ENCODE results near the gene ABTB1. TPM values are rescaled to one million over a fixed set of nuclear protein-coding genes. Genes with fewer than 3 reads are reported as not detected.

The ABTB1 gene
- total RNA-seq, 2 donors from 2014 or later: 16.9 to 18.3 TPM

- Mint-ChIP-seq H3K4me3 (no peak overlapping the region), H3K27me3 (no peaks in the 10 kb centered on the region), H3K4me1 (ENCODE audit: low read depth in 2 of 2) (no peaks in the 10 kb centered on the region), H3K9me3 (no peaks in the 10 kb centered on the region), H3K27ac (no peak overlapping the region), H3K36me3 (no peaks in the 10 kb centered on the region)
- DNase-seq (ENCODE audit: low spot score) (no peak), ATAC-seq (no peak)
Observed at GRCh38 chr3:127712881-127713771, 40.4 kb downstream of the ABTB1 start.

DNA sequence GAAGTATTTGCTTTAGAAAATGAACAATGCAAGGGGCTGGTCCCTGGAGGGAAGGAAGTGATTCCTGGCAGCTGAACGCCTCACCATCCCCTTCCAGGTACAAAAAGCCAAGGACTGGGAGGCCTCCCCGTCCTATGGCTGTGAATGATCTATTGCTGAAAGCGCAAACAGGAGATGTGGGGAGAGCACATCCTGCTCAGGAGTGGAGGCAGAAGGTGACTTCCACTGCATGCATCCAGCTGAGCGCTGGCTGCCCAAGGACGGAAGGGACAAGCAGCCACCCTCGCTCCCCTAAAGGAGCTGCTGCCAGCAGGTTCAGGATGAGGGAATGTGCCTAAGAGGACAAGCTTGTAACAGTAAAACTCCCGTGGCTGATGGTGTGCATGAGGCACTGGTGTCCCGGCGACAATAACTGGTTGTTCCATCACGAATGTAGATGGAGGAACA lies 41.4 kb downstream of the ABTB1 start:
- no peaks in the 10 kb centered on the region for H3K4me1 Mint-ChIP-seq (ENCODE audit: low read depth in 2 of 2)
- no peaks in the 10 kb centered on the region for H3K9me3 Mint-ChIP-seq
- no peak overlapping the region for H3K4me3 Mint-ChIP-seq
- no peak for ATAC-seq
- H3K36me3 Mint-ChIP-seq: no peaks in the 10 kb centered on the region
- H3K27ac Mint-ChIP-seq: no peak overlapping the region
- no peak for DNase-seq (ENCODE audit: low spot score)
- H3K27me3 Mint-ChIP-seq: no peaks in the 10 kb centered on the region

- Mint-ChIP-seq H3K27me3 (no peaks in the 10 kb centered on the region), H3K36me3 (no peaks in the 10 kb centered on the region), H3K4me3 (no peak overlapping the region), H3K27ac (no peak overlapping the region), H3K9me3 (no peaks in the 10 kb centered on the region), H3K4me1 (ENCODE audit: low read depth in 2 of 2) (no peaks in the 10 kb centered on the region)
- ATAC-seq (no peak), DNase-seq (ENCODE audit: low spot score) (no peak)
Observed at GRCh38 chr3:127714866-127715265, 42.1 kb downstream of the ABTB1 start.

DNA sequence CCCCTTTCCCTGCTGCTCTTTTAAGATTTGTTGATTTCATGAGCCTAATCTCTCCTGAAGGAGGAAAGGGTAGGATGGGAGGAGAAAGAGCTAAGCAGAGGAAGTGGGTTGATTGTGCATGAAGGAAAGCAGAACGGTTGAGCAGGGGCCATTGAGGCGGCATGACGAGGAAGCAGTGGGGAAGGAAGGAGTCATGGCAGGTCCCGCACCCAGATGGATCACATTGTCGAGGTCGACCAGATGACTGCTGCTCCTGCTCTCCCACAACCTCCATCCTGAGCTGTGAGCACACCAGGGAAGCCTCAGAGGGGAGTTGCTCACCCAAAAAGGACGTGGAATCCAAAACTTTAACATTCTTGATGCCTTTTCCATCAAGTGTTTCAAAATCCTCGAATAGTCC lies 42.8 kb downstream of the ABTB1 start:
- Mint-ChIP-seq H3K27me3 (no peaks in the 10 kb centered on the region), H3K4me1 (ENCODE audit: low read depth in 2 of 2) (no peaks in the 10 kb centered on the region), H3K36me3 (no peaks in the 10 kb centered on the region), H3K9me3 (no peaks in the 10 kb centered on the region), H3K27ac (no peak overlapping the region), H3K4me3 (no peak overlapping the region)
- DNase-seq (ENCODE audit: low spot score): no peak
- ATAC-seq: no peak

GRCh38 chr3:127716384-127716783 lies 43.6 kb downstream of the ABTB1 start:
- no peaks in the 10 kb centered on the region for H3K9me3 Mint-ChIP-seq
- H3K4me1 Mint-ChIP-seq (ENCODE audit: low read depth in 2 of 2): no peaks in the 10 kb centered on the region
- H3K27ac Mint-ChIP-seq: no peak overlapping the region

DNA sequence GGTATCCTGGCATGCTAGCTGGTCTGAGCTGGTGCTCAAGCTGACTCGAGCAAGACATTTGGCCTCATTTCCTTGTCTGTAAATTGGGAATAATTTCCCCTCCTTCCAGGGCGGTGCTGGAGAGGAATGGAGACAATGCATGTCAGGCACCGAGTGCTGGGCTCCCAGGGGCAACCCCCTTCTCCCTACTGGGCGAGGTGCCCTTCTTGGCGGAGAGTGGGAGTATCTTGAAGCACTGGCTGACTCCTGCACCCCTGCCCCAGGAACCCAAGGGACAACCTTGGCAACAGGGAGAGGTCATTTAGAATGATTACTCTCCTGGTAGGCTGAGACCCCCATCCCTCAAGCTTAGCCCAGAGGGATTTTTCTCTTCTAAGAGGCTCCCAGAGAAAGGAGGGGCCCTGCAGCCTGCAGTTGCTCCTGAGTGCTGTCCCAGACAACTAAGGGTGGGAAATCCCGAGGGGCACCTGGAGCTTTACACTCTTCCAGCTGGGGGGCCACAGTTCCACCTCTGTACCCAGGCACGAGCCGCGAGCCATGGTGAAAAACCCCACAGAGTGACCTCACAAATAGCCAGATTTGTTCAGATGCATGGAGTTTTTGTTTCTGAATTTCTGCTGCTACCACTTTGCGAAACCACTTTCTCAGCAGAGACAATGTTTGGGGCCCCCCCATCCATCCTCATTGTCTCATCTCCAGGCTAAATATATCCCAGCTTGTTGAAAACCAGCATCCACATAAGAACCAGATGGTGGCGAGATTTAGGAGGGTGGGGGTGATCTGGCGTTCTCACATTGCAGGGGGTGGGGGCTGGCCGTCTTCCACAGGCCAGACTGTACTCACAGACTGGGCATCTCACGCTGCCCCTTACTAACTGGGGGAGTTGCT lies 44.8 kb downstream of the ABTB1 start:
- Mint-ChIP-seq H3K9me3 (no peaks in the 10 kb centered on the region), H3K4me1 (ENCODE audit: low read depth in 2 of 2) (no peaks in the 10 kb centered on the region), H3K27me3 (no peaks in the 10 kb centered on the region), H3K27ac (no peak overlapping the region), H3K36me3 (no peaks in the 10 kb centered on the region), H3K4me3 (no peak overlapping the region)
- ATAC-seq (no peak), DNase-seq (ENCODE audit: low spot score) (no peak)

More at GRCh38 chr3:127716384-127716783, 43.6 kb downstream of the ABTB1 start:
- Mint-ChIP-seq H3K36me3 (no peaks in the 10 kb centered on the region), H3K4me3 (no peak overlapping the region), H3K27me3 (no peaks in the 10 kb centered on the region)
- ATAC-seq (no peak), DNase-seq (ENCODE audit: low spot score) (no peak)

DNA sequence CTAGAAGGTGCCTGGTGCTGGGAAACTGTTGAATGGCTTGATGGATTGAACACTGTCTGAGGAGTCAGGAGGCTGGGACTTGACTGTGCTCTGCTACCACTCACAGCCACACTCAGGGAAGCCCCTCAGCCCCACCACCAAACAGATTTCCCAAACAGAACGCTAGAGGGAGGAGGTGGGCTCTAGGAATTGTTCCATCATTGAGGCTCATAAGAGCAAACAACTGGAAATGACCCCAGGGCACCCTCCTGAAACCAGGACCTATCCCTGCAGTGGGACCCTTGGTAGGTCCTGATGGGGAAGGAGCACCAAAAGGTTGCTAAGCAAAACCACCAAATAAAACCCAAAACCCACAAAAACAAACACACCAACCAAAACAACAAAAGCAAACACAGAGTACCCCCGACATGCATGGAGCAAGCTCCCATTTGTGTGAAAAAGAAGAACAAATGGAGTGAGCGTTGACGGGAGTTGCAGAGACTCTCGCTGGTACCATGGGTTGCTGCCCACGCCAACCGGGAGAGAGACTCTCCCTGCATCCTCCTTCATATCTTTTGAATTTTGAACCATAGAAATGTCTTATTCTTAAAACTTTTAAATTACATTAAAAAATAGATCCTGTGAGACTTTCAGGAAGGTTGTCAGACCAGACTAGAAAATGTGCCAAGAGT lies 45.6 kb downstream of the ABTB1 start:
- H3K4me3 Mint-ChIP-seq: no peak overlapping the region
- H3K4me1 Mint-ChIP-seq (ENCODE audit: low read depth in 2 of 2): no peaks in the 10 kb centered on the region
- no peaks in the 10 kb centered on the region for H3K36me3 Mint-ChIP-seq
- ATAC-seq (no peak), DNase-seq (ENCODE audit: low spot score) (no peak)
- H3K27me3 Mint-ChIP-seq: no peaks in the 10 kb centered on the region
- H3K9me3 Mint-ChIP-seq: no peaks in the 10 kb centered on the region
- H3K27ac Mint-ChIP-seq: no peak overlapping the region

- H3K27ac Mint-ChIP-seq: no peak overlapping the region
- no peaks in the 10 kb centered on the region for H3K9me3 Mint-ChIP-seq
- no peak overlapping the region for H3K4me3 Mint-ChIP-seq
- DNase-seq (ENCODE audit: low spot score): no peak
- H3K4me1 Mint-ChIP-seq (ENCODE audit: low read depth in 2 of 2): no peaks in the 10 kb centered on the region
- no peaks in the 10 kb centered on the region for H3K27me3 Mint-ChIP-seq
- no peak for ATAC-seq
- H3K36me3 Mint-ChIP-seq: no peaks in the 10 kb centered on the region
Observed at GRCh38 chr3:127718916-127719290, 46.2 kb downstream of the ABTB1 start.

DNA sequence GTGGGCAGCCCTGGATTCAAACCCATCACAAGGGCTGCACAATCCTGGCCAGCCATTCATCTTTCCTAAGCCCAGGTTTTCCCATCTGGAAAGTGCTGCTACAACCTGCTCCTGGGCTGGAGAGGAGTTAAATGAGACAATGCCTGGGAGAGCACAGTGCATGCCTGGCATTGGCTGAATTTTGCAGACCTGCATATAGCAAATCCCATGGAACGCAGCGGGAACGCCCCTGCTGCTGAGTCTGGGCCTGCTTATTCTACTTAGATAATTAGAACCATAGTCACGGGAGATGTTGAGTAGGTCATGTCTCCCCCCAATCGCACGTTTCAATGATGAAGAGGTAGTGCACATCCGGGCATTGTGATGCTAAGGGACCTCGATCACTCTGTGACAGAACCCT lies 46.6 kb downstream of the ABTB1 start:
- H3K27ac Mint-ChIP-seq: no peak overlapping the region
- DNase-seq (ENCODE audit: low spot score): no peak
- H3K9me3 Mint-ChIP-seq: no peaks in the 10 kb centered on the region
- H3K4me1 Mint-ChIP-seq (ENCODE audit: low read depth in 2 of 2): no peaks in the 10 kb centered on the region
- ATAC-seq: no peak
- H3K4me3 Mint-ChIP-seq: no peak overlapping the region
- H3K36me3 Mint-ChIP-seq: no peaks in the 10 kb centered on the region
- no peaks in the 10 kb centered on the region for H3K27me3 Mint-ChIP-seq

DNA sequence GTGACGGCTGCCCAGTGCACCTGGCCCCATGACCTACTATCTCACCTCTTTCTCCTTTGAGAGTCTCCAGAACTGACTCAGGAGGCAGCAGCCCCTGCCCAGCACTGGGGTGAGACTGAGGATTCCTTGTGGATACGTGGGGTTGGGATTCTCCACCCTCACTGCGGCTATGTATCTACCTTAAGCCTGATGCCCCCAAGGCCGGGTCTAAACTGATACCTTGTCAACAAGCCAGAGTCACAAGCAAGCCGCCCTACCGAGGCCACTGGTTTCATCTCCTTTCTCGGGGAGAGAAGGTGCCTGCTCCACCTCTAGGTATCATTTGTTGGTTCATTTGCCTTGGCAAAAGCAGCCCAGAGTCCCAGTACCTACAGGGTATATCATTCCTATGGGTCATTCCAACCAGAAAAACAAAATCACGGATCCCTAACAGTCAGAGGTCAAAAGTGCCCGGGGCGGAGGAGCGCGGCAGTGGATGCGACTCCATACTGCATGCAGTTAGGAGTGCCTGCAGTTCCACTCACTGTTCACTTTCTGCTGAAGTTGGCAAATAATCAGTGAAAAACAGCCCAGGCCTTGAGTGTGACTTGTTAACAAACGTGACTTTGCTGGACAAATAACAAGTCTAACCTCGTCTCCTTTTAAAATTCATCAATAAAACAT lies 47.5 kb downstream of the ABTB1 start:
- H3K36me3 Mint-ChIP-seq: no peaks in the 10 kb centered on the region
- DNase-seq (ENCODE audit: low spot score) (no peak), ATAC-seq (no peak)
- H3K27ac Mint-ChIP-seq: no peak overlapping the region
- H3K27me3 Mint-ChIP-seq: peaks cover 4% of the 10 kb centered on the region in 2 donors
- no peak overlapping the region for H3K4me3 Mint-ChIP-seq
- H3K4me1 Mint-ChIP-seq (ENCODE audit: low read depth in 2 of 2): no peaks in the 10 kb centered on the region
- no peaks in the 10 kb centered on the region for H3K9me3 Mint-ChIP-seq

DNA sequence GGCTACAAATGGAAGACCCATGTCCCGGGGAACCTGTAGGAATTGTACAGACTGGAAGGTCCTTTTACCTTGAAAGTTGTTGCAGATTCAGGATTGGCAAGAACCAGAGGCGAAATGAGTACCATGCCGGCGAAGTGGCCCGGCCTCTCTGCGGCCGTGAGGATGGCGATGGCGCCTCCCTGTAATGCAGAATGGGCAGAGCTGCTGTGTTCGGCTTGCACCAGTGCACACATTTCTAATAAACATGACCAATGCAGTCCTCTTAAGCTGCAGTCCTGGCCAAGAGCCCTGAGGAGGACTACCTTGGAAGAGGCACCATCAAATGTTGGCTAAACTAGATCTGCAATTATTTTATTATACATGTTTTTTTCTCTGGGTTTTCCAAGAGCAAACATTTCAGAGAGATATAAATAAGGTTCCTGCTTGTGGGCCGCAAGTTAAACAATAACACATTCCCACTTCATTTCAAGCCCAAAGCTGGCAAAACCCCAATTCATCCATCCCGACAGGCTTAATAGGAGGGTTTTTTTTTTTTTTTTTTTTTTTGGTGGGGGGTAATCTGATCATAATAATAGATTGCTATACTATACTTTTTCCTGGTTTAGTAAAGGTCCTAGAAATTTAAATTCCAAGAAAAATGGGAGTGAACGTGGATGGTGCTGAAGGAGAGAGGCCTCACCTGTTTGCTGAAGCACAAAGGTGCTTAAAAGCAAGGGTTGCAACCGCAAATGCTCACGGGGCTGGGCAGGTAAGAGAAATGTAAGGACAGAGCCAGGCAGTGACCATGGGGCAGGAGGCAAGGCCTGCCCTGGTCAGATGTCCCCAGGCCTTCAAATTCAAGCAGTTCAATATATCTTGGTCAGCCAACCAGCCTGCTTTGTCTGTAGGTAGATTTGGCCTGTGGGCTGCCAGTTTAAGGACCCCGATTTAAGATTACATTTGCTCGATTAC lies 48.5 kb downstream of the ABTB1 start:
- Mint-ChIP-seq H3K4me1 (ENCODE audit: low read depth in 2 of 2) (no peaks in the 10 kb centered on the region), H3K36me3 (no peaks in the 10 kb centered on the region), H3K27me3 (peaks cover 4 to 13% of the 10 kb centered on the region in 2 donors), H3K9me3 (no peaks in the 10 kb centered on the region), H3K4me3 (no peak overlapping the region), H3K27ac (no peak overlapping the region)
- DNase-seq (ENCODE audit: low spot score) (no peak), ATAC-seq (no peak)

DNA sequence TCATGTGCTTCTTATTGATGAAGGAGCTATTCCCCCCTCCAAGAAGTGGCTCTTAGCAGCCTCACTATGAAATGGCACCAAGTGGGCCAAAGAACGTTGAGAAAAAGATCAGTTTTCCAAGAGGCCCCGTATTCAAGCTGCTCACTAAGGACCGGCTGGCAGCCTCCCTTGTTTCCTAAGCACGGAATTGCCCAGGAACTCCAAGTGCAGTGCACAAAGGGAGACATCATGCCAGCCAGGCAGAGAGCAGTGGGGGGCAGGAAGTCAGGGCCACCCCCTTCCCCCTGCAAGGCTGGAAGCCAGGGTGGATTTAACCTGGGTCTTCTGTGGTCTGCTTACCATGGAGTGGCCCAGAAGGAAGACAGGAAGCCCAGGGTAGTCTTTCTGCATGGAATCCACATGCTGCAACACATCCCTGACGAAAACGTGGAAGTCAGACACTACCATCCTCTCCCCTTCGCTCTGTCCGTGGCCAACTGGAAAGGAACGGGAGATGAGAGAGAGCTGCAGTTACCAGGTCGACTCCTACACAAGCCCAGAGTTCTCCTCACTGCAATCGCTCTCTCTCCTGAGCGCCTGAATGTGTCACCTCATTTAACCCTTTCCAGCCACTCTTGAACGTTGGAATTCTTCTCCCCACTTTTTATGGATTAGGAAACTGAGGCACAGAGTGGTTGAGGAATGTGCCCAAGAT lies 49.5 kb downstream of the ABTB1 start:
- Mint-ChIP-seq H3K9me3 (no peaks in the 10 kb centered on the region), H3K27ac (no peak overlapping the region), H3K4me1 (ENCODE audit: low read depth in 2 of 2) (no peaks in the 10 kb centered on the region), H3K27me3 (peaks cover 4 to 13% of the 10 kb centered on the region in 2 donors), H3K36me3 (no peaks in the 10 kb centered on the region), H3K4me3 (no peak overlapping the region)
- DNase-seq (ENCODE audit: low spot score): no peak
- no peak for ATAC-seq
